Mesendoderm (in vitro differentiated cells): ENCODE results near the gene NHEJ1.

ENCODE experiments used
- DNase-seq: peaks from one replicate; pipeline ENCODE4 v3.0.0; 2013
- H2AK5ac ChIP-seq: 2 replicates; pipeline ENCODE4 v1.6.1; 2013; ENCODE audit warnings: low read length, inconsistent platforms
- H2BK120ac ChIP-seq: 2 replicates; pipeline ENCODE4 v1.6.1; 2013; ENCODE audit warnings: low read depth, mild to moderate bottlenecking, low read length, moderate library complexity, mixed read lengths
- H2BK15ac ChIP-seq: replicated peaks from 2 replicates; pipeline ENCODE4 v1.6.1; 2013; ENCODE audit warnings: low read depth, mild to moderate bottlenecking, moderate library complexity
- H2BK5ac ChIP-seq: 2 replicates; pipeline ENCODE4 v1.6.1; 2013; ENCODE audit warnings: low read length, inconsistent platforms
- H3K18ac ChIP-seq: 2 replicates; pipeline ENCODE4 v1.6.1; 2013; ENCODE audit warnings: mild to moderate bottlenecking, low read length, mixed read lengths
- H3K23ac ChIP-seq: one replicate; pipeline ENCODE4 v1.6.1; 2013; ENCODE audit warnings: low read length
- H3K27ac ChIP-seq: 2 replicates; pipeline ENCODE4 v1.5.1; 2013; ENCODE audit warnings: low read depth, mild to moderate bottlenecking, inconsistent platforms, low read length, moderate library complexity
- H3K27me3 ChIP-seq: 2 replicates; pipeline ENCODE4 v1.6.1; 2013; ENCODE audit warnings: low read length, control low read depth, mild to moderate bottlenecking, inconsistent platforms; ENCODE audit not compliant: insufficient read depth, poor library complexity
- H3K36me3 ChIP-seq: 2 replicates; pipeline ENCODE4 v1.6.1; 2013; ENCODE audit warnings: low read length, inconsistent platforms; ENCODE audit not compliant: control insufficient read depth, insufficient read depth
- H3K4ac ChIP-seq: one replicate; pipeline ENCODE4 v1.6.1; 2013; ENCODE audit warnings: low read depth, mild to moderate bottlenecking, low read length, moderate library complexity
- H3K4me1 ChIP-seq: 2 replicates; pipeline ENCODE4 v1.6.1; 2013; ENCODE audit warnings: low read depth, low read length, inconsistent platforms; ENCODE audit not compliant: control insufficient read depth
- H3K4me2 ChIP-seq: 2 replicates; pipeline ENCODE4 v1.6.1; 2013; ENCODE audit warnings: low read length
- H3K4me3 ChIP-seq: 2 replicates; pipeline ENCODE4 v1.5.1; 2013; ENCODE audit warnings: mild to moderate bottlenecking, low read length
- H3K56ac ChIP-seq: one replicate; pipeline ENCODE4 v1.6.1; 2013; ENCODE audit warnings: low read length
- H3K79me1 ChIP-seq: 2 replicates; pipeline ENCODE4 v1.6.1; 2013; ENCODE audit warnings: low read length, inconsistent platforms
- H3K79me2 ChIP-seq: 2 replicates; pipeline ENCODE4 v1.6.1; 2013; ENCODE audit warnings: mild to moderate bottlenecking, low read length; ENCODE audit not compliant: control insufficient read depth, insufficient read depth
- H3K9ac ChIP-seq: 2 replicates; pipeline ENCODE4 v1.6.1; 2013; ENCODE audit warnings: low read length, inconsistent platforms
- H4K5ac ChIP-seq: one replicate; pipeline ENCODE4 v1.6.1; 2013; ENCODE audit warnings: low read length
- H4K8ac ChIP-seq: one replicate; pipeline ENCODE4 v1.6.1; 2013; ENCODE audit warnings: low read depth, mild to moderate bottlenecking, control low read depth, low read length, moderate library complexity
- whole genome bisulfite sequencing: extraction: QIAGEN DNeasy Blood & Tissue Kit; methylation state at CpG from one replicate; pipeline ENCODE4 v1.1.7; 2013; ENCODE audit warnings: low lambda C conversion rate, missing lambda C conversion rate; ENCODE audit not compliant: insufficient coverage; ENCODE audit errors: extremely low coverage; 5-methylcytosine and 5-hydroxymethylcytosine counted together

The NHEJ1 gene

DNA sequence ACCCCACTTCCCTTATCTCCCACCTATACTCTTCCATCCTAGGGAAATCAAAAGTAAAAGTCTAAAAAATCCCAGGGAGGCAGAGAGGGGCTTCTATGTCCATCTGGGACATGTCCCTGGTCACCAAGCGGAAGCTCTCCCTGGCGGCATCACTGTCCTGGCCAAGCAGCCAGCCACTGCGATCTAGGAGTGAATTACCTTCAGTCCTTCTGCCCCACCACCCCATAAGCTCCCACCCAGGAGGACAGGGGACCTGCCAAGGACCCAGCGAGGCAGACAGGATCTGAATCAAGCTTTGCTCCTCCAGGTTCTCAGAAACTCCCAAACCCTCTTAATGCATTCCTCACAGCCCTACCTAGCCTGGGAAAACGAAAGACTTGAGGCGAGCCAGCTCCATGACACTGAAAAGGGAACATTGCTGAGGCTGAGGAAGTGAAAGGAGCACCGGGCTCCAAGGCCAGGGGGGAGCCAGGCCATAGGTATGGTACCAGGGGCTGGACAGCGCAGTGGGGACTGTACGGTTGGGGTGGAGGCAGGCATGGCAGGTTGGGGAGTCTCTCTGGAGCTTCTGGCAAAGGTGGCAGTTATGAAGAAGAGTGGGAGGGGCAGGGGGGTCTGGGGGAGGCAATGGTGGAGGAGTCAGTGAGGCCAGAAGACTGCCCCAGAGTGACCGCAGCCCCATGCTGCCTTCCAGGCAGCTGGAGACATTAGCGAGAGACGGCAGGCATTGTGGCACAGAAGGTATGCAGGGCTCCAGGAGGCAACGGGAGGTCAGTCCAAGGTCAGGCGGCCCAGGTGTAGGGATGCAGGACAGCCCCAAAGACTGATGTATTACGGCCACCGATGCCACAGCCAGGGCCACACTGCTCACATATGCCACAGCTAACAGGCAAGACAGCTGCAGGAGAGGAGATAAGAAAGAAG, 11.9 kb upstream of the NHEJ1 start:
- Histone ChIP-seq H3K79me1 (peaks cover 3% of the 10 kb centered on the region), H3K27ac (no peak overlapping the region), H3K23ac (no peak overlapping the region), H4K8ac (no peak overlapping the region), H3K4ac (no peak overlapping the region), H3K56ac (no peak overlapping the region), H2AK5ac (no peak overlapping the region), H3K36me3 (no peaks in the 10 kb centered on the region), H4K5ac (no peak overlapping the region), H2BK5ac (no peak overlapping the region), H3K4me1 (no peaks in the 10 kb centered on the region), H3K27me3 (no peaks in the 10 kb centered on the region), H3K4me3 (no peak overlapping the region), H3K79me2 (no peaks in the 10 kb centered on the region), H2BK120ac (no peak overlapping the region), H3K9ac (no peak overlapping the region), H3K18ac (no peak overlapping the region), H3K4me2 (no peak overlapping the region), H2BK15ac (no peak overlapping the region)
- DNase-seq, result no peak
- WGBS, result no CpG with 5 or more reads among the region's 16 CpGs

- no peak overlapping the region for H3K4me3 ChIP-seq
- no peak overlapping the region for H3K27ac ChIP-seq
These were observed 10.6 kb upstream of the NHEJ1 start for GRCh38 chr2:219171231-219171651.

GRCh38 chr2:219169930-219170654, 9.5 kb upstream of the NHEJ1 start, which contains the start of gene SLC23A3:
SLC23A3 (minus strand) TSS chr2:219170029; CDS start chr2:219169984, 45 bp downstream.
- H3K36me3 ChIP-seq, result no peaks in the 10 kb centered on the region
- no peak within 1 kb of the TSS for H3K23ac ChIP-seq
- no peak within 1 kb of the TSS for H2BK120ac ChIP-seq
- no peak within 1 kb of the TSS for H2BK5ac ChIP-seq
- H3K56ac ChIP-seq, result no peak within 1 kb of the TSS
- H3K79me2 ChIP-seq, result no peaks in the 10 kb centered on the region
- no peaks in the 10 kb centered on the region for H3K27me3 ChIP-seq
- no peak within 1 kb of the TSS for H3K18ac ChIP-seq
- no peak within 1 kb of the TSS for H4K5ac ChIP-seq
- no peak within 1 kb of the TSS for H4K8ac ChIP-seq
- no peak within 1 kb of the TSS for H3K27ac ChIP-seq
- H3K4ac ChIP-seq, result no peak within 1 kb of the TSS
- no peak for DNase-seq
- no peak within 1 kb of the TSS for H3K4me3 ChIP-seq
- H3K4me2 ChIP-seq, result no peak within 1 kb of the TSS
- H2AK5ac ChIP-seq, result no peak within 1 kb of the TSS
- WGBS, result no CpG with 5 or more reads among the region's 10 CpGs
- no peaks in the 10 kb centered on the region for H3K79me1 ChIP-seq
- no peak within 1 kb of the TSS for H2BK15ac ChIP-seq
- H3K9ac ChIP-seq, result no peak within 1 kb of the TSS
- no peaks in the 10 kb centered on the region for H3K4me1 ChIP-seq

More at GRCh38 chr2:219171231-219171651, 10.6 kb upstream of the NHEJ1 start:
- Histone ChIP-seq H2BK120ac (no peak overlapping the region), H2BK15ac (no peak overlapping the region), H2AK5ac (no peak overlapping the region), H3K18ac (no peak overlapping the region), H3K79me2 (no peaks in the 10 kb centered on the region), H3K36me3 (no peaks in the 10 kb centered on the region), H4K8ac (no peak overlapping the region), H3K27me3 (no peaks in the 10 kb centered on the region), H3K56ac (no peak overlapping the region), H3K79me1 (peaks cover 3% of the 10 kb centered on the region), H3K9ac (no peak overlapping the region), H3K4me2 (no peak overlapping the region), H3K23ac (no peak overlapping the region), H3K4ac (no peak overlapping the region), H2BK5ac (no peak overlapping the region), H3K4me1 (no peaks in the 10 kb centered on the region), H4K5ac (no peak overlapping the region)
- no CpG with 5 or more reads among the region's 6 CpGs for WGBS
- DNase-seq, result peak; percentile 96

DNA sequence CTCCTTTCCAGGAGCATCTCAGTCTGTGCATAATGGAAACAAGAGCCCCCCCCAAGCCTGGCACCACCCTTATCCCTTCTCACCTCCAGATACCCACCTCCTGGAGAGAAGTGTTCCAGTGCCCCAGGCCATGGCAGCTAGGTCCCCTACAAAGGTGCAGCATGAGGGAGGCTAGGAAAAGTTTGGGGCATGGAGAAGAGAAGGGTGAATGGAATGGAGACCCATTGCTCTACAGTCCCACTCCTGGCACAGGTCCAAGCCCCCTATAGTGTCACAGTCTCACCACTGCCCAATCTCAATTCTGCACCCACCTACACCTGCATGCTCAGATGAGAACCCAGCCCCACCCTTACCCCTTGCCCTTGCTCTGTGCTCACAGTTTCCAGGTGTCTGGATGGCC, 8.3 kb upstream of the NHEJ1 start:
- Histone ChIP-seq H3K36me3 (no peaks in the 10 kb centered on the region), H3K4me3 (no peak overlapping the region), H3K4ac (no peak overlapping the region), H3K27me3 (no peaks in the 10 kb centered on the region), H4K5ac (no peak overlapping the region), H3K4me1 (no peaks in the 10 kb centered on the region), H2BK5ac (no peak overlapping the region), H3K27ac (no peak overlapping the region), H3K18ac (no peak overlapping the region), H3K79me1 (no peaks in the 10 kb centered on the region), H3K9ac (no peak overlapping the region), H2BK15ac (no peak overlapping the region), H3K56ac (no peak overlapping the region), H2AK5ac (no peak overlapping the region), H3K23ac (no peak overlapping the region), H4K8ac (no peak overlapping the region), H3K4me2 (no peak overlapping the region), H3K79me2 (no peaks in the 10 kb centered on the region), H2BK120ac (no peak overlapping the region)
- no peak for DNase-seq

GRCh38 chr2:219168526-219168925, 7.9 kb upstream of the NHEJ1 start:
- H3K4ac ChIP-seq, result no peak overlapping the region
- H3K4me2 ChIP-seq, result no peak overlapping the region
- no peak overlapping the region for H3K18ac ChIP-seq
- no peak overlapping the region for H3K27ac ChIP-seq
- no peak overlapping the region for H4K8ac ChIP-seq
- no peaks in the 10 kb centered on the region for H3K79me1 ChIP-seq
- no peaks in the 10 kb centered on the region for H3K36me3 ChIP-seq
- H3K27me3 ChIP-seq, result no peaks in the 10 kb centered on the region
- no peak overlapping the region for H2BK120ac ChIP-seq
- H3K79me2 ChIP-seq, result no peaks in the 10 kb centered on the region
- H2BK5ac ChIP-seq, result no peak overlapping the region
- WGBS, result no CpG with 5 or more reads among the region's 6 CpGs
- H3K56ac ChIP-seq, result no peak overlapping the region
- no peaks in the 10 kb centered on the region for H3K4me1 ChIP-seq
- H2BK15ac ChIP-seq, result no peak overlapping the region
- no peak overlapping the region for H3K9ac ChIP-seq
- no peak overlapping the region for H4K5ac ChIP-seq
- no peak for DNase-seq
- no peak overlapping the region for H2AK5ac ChIP-seq
- no peak overlapping the region for H3K23ac ChIP-seq
- no peak overlapping the region for H3K4me3 ChIP-seq
